ENCODE results near the gene IKZF1. TPM values are rescaled to one million over a fixed set of nuclear protein-coding genes. Genes with fewer than 3 reads are reported as not detected.

IKZF1 gene
- total RNA-seq, 1 donor from 2014 or later: 2.0 TPM

DNA sequence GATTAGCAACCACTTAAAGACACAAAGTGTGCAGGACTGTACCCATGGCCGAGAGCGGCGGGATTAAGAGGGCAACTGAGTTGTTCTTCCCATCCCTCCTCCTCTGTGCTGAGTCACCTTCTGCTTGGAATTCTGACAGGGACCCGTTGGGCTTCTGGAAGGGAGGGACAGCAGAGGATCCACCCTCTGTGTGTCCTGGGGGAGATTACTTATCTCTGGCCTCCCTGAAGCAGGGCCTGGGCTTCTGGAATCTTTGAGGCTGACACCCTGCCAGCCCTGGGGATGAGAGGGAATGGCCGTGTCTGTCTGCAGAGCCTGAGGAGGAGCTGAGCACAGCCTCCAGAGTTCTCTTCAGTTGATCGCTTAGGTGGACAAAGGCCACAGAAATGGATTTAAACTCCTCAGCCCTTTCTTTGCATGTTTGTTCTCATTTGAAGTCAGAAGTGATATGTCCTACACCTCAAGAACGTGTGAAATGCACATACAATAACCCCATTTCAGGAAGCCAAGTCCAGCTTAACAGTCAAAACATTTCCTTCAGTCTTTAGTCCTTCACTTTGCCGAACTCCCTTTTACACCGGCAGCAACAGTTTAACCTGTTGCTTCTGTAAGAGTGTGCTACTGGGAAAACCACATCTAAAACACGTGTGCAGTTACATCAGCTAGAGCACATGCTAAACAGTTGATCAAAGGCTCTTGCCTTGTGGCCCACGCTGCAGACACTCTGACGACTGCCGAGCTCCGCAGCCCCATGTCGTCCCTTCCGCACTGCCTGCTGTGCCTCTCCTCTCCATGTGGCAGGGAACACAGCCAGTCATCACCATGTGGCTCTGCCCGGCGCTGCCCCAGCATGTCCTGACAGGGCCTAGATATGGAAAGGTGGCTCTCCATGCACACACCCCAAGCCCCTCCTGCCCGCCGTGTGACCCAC is 55.7 kb downstream of the IKZF1 start:
- no peak for DNase-seq (ENCODE audit: extremely low spot score, unreplicated experiment)
- no peaks in the 10 kb centered on the region for H3K36me3 Mint-ChIP-seq
- H3K27ac Mint-ChIP-seq: no peak overlapping the region
- H3K27me3 Mint-ChIP-seq: peaks cover 7% of the 10 kb centered on the region
- H3K4me3 Mint-ChIP-seq: no peak overlapping the region
- no peaks in the 10 kb centered on the region for H3K9me3 Mint-ChIP-seq
- no peak for TF ChIP-seq CTCF (conservative IDR thresholded peaks at IDR 0.05)
- H3K4me1 Mint-ChIP-seq (ENCODE audit: unreplicated experiment): peaks cover 7% of the 10 kb centered on the region

- Mint-ChIP-seq H3K27me3 (peaks cover 7% of the 10 kb centered on the region), H3K9me3 (no peaks in the 10 kb centered on the region), H3K4me1 (ENCODE audit: unreplicated experiment) (no peaks in the 10 kb centered on the region), H3K36me3 (no peaks in the 10 kb centered on the region), H3K4me3 (no peak overlapping the region), H3K27ac (no peak overlapping the region)
- TF ChIP-seq CTCF (conservative IDR thresholded peaks at IDR 0.05): no peak
- no peak for DNase-seq (ENCODE audit: extremely low spot score, unreplicated experiment)
These were observed 57.6 kb downstream of the IKZF1 start for GRCh38 chr7:50362142-50362541.

GRCh38 chr7:50362712-50363282 is 58.3 kb downstream of the IKZF1 start:
- H3K9me3 Mint-ChIP-seq: no peaks in the 10 kb centered on the region
- DNase-seq (ENCODE audit: extremely low spot score, unreplicated experiment): no peak
- peaks cover 7% of the 10 kb centered on the region for H3K27me3 Mint-ChIP-seq
- H3K36me3 Mint-ChIP-seq: no peaks in the 10 kb centered on the region
- no peaks in the 10 kb centered on the region for H3K4me1 Mint-ChIP-seq (ENCODE audit: unreplicated experiment)
- no peak overlapping the region for H3K27ac Mint-ChIP-seq
- no peak for TF ChIP-seq CTCF (conservative IDR thresholded peaks at IDR 0.05)
- H3K4me3 Mint-ChIP-seq: no peak overlapping the region

GRCh38 chr7:50363327-50364060 is 59.0 kb downstream of the IKZF1 start:
- no peak for DNase-seq (ENCODE audit: extremely low spot score, unreplicated experiment)
- Mint-ChIP-seq H3K4me3 (no peak overlapping the region), H3K9me3 (no peaks in the 10 kb centered on the region), H3K36me3 (no peaks in the 10 kb centered on the region), H3K27ac (no peak overlapping the region), H3K27me3 (peaks cover 2% of the 10 kb centered on the region), H3K4me1 (ENCODE audit: unreplicated experiment) (no peaks in the 10 kb centered on the region)
- TF ChIP-seq CTCF (conservative IDR thresholded peaks at IDR 0.05): no peak

- no peak for TF ChIP-seq CTCF (conservative IDR thresholded peaks at IDR 0.05)
- Mint-ChIP-seq H3K27ac (no peak overlapping the region), H3K36me3 (no peaks in the 10 kb centered on the region), H3K4me1 (ENCODE audit: unreplicated experiment) (no peaks in the 10 kb centered on the region), H3K4me3 (no peak overlapping the region), H3K9me3 (peaks cover 8% of the 10 kb centered on the region), H3K27me3 (peaks cover 2% of the 10 kb centered on the region)
- DNase-seq (ENCODE audit: extremely low spot score, unreplicated experiment): no peak
These were observed 60.1 kb downstream of the IKZF1 start for GRCh38 chr7:50364645-50365044.

All from type B pancreatic cell (in vitro differentiated cells).